KOPT-K1 (cell line): ENCODE measurements around the gene CD63.

Experiments used
- H3K27ac ChIP-seq: fragments of 200-600 bp; sonication (generic); 2 replicates; pipeline ENCODE4 v1.5.1; 2016; ENCODE audit warnings: antibody characterized with exemption, mild to moderate bottlenecking, low read depth, low read length; ENCODE audit not compliant: poor library complexity, severe bottlenecking
- H3K36me3 ChIP-seq: fragments of 200-600 bp; sonication (generic); 2 replicates; pipeline ENCODE4 v1.5.1; 2017; ENCODE audit warnings: antibody characterized with exemption, mild to moderate bottlenecking, low read length, moderate library complexity; ENCODE audit not compliant: insufficient read depth
- H3K9me3 ChIP-seq: fragments of 200-600 bp; sonication (generic); 2 replicates; pipeline ENCODE4 v1.5.1; 2017; ENCODE audit warnings: antibody characterized with exemption, low read length, mild to moderate bottlenecking; ENCODE audit not compliant: insufficient read depth, poor library complexity, severe bottlenecking

Gene CD63

DNA sequence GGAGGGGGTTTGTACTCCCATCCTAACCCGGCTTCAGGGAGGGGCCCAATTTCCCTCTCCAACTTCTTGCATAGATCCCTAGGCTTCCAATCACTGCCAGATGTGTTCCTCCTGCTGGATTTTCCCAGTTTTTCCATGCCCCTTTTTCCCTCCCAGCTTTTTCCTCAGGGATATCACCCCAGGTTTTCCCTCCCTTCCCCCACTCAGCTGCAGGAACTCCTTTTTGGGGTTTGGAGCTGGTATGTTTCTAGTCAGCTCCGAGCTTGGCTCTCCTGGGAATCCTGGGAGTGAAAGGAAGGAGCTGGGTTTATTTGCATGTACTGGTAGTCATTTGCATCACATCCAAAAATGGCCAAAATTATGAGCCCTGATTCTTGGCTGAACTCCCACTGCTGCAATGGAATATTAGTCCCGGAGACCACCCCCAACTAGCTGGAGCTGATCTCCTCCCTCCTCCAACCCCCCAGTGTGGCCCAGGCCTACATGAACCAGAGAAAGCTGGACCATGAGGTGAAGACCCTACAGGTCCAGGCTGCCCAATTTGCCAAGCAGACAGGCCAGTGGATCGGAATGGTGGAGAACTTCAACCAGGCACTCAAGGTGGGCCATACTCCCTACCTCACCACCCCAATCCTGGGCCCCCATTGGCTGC, 10.1 kb downstream of the CD63 start:
- Histone ChIP-seq H3K36me3 (peaks cover 50% of the 10 kb centered on the region; the same call in 1 of the 2 replicates), H3K27ac (no peak overlapping the region), H3K9me3 (no peaks in the 10 kb centered on the region)

DNA sequence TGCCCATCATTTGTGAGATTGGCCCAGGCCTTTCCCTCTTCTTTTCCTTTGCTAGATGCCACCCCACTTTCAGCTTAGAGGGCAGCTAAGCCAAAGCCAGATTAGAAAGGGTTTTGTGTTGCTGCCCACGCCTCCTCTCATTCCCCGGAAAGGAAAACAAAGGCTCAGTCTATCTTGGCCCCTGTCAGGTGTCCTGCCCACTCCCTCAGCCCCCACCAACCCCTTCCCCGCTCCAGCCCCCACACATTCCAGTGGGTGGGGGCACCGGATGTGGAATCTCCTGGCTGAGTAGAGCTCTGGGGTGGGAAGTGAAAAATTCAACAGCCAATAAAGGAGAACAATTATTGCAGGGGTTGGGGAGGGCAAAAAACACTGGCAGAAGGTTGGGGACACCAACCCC, 10.8 kb downstream of the CD63 start:
- no peak overlapping the region for H3K27ac ChIP-seq
- H3K36me3 ChIP-seq = peaks cover 45% of the 10 kb centered on the region; the same call in 1 of the 2 replicates
- no peaks in the 10 kb centered on the region for H3K9me3 ChIP-seq

DNA sequence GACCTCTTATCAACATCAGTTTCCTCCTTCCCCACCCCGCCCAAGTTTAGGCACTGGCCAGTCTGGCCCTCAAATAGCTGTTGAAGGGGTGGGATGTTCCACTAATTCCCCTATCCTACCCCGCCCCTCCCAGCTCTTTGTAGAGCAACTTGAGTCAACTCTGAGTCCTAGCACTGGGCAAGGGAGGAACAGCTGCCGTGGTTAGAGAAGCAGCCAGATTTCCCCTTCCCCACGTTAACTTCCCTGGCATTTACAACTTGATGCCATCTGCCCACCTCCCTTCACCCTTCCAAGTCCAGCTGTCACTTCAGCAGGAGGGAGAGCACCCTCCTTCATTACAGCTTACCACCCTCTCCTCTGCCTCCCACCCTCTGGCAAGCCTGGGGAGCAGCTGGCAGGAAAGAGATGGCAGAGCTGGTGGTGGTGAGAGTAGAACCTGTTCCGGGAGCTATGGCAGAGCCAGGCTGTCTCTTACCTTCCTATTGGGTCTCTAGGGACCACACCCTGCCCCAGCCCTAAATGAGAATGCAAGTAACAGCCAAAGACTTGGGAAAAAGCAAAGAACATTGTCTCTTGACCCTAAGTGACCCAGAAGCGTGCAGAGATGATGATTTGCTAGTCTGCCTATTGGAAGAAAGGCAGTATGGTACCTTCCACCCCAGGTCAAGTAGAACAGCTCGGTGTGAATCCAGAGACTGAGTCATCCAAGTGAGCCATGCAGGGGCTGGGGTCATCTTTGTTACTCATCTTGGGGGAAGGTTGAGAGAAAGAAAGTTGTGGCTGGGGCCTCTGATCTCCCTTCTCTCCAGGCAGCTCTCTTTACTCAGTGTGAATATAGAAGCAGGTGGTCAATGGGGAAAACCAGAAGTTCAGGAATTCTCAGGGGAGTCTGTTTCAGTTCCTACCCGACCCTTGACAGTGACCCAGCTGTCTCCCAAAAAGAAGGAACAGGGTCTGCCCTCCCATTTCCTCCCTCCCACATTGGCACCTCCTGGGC, 11.5 kb downstream of the CD63 start:
- H3K36me3 ChIP-seq = peaks cover 41% of the 10 kb centered on the region; the same call in 1 of the 2 replicates
- no peaks in the 10 kb centered on the region for H3K9me3 ChIP-seq
- H3K27ac ChIP-seq = peak overlapping the region; percentile 80

DNA sequence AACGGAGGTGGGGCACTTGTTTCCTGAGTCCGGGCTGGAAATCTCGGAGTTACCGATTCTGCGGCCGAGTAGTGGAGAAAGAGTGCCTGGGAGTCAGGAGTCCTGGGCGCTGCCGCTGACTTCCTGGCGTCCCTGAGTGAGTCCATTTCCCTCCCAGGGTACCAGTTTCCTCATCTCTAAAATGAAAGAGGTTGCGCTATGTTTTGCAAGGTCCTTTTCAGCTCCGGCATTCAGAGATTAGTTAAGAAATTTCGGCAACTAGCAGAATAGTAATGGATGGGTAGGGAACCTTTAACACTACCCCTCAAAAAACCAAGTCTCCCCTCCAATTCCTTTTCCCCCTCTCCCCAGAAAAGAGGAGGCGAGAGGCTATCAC, 12.2 kb downstream of the CD63 start:
- H3K27ac ChIP-seq = peak overlapping the region; percentile 80
- H3K36me3 ChIP-seq = peaks cover 35% of the 10 kb centered on the region; the same call in 1 of the 2 replicates
- no peaks in the 10 kb centered on the region for H3K9me3 ChIP-seq

DNA sequence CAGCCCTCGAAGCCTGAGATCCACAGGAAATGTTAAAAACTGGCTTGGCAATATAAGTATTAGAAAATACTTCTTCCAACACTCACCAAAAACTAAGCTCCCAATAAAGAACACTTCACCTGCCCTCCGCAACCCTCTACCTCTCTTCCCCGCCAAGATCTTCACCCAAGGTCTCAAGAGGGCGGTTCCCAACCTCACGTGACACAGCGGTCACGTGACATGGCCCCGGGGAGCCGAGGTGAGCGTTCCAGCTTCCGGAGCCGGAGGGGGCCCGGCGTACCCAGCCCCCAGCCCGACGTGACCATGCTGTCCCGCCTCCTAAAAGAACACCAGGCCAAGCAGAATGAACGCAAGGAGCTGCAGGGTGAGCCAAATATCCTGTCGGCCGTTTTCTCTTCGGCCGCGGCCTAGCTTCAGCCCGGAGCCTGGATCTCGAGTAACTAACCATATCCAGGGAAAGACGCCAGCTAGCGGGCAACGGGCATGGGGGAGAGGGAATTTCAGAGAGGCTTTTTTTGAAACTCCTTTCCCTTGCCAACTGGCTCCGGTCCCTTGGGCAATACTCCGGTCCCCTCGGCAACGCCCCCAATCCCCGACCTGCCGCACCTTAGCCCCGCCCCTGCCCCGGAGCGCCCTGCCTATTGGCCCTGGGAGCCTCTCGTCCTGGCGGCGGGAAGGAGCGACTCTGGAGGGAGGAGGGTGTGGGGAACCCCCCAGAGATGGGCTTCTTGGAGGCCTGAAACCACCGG, 12.8 kb downstream of the CD63 start, which contains the start of gene BLOC1S1:
TSS of gene BLOC1S1 (plus strand) at position 214 of the 749 bp plus-strand sequence. CDS start at position 220, 6 bp downstream.
- peaks cover 30% of the 10 kb centered on the region; the same call in 1 of the 2 replicates for H3K36me3 ChIP-seq
- peak within 1 kb of the TSS; percentile 80 for H3K27ac ChIP-seq
- no peaks in the 10 kb centered on the region for H3K9me3 ChIP-seq

DNA sequence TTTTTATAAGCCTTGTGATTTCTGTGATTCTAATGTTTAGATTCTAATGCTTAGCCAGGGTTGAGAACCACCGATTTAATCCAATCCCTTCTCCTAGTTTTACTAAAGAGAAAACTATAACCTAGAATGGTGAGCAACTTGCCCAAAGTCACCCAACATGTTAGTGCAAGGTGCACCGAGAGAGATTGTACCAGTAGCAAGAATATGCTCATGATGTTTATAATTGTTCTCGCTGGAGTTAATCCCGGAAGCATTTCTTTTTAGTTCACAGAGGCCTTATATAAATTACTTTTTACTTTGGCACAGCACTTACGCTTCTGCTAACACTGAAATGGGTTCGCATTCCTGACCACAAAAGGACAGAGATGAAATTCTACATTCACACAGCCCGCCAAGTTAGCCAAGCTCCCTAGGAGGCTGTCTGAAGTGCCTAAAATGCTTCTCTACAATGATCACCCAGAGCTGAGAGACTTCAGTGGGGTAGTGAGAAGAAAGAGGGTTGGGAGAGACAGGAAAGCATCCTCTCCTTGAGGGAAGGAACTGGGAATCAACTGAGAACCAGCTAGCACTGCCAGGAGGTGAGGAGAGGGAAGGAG, 13.5 kb downstream of the CD63 start:
- Histone ChIP-seq H3K9me3 (no peaks in the 10 kb centered on the region), H3K36me3 (peaks cover 22% of the 10 kb centered on the region; the same call in 1 of the 2 replicates), H3K27ac (peak overlapping the region; percentile 80)

DNA sequence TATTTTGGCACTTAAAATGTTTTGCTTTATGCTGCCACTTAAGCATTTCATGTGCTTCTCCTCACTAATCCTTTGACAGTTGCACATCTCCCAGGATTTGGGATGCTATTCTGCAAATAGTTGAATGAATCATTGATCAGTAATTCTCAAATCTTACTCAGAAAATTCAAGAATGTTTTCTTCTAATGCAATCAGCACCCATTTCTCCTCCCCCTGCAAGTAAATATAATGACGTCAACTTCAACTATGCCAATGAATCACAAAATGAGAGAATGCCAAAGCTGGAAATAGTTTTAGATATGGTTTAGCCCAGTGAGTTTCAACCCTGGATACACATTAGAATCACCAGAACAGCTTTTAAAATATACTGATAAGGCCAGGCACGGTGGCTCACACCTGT, 15.1 kb downstream of the CD63 start:
- no peaks in the 10 kb centered on the region for H3K9me3 ChIP-seq
- H3K27ac ChIP-seq = no peak overlapping the region
- peaks cover 7% of the 10 kb centered on the region; the same call in 1 of the 2 replicates for H3K36me3 ChIP-seq

DNA sequence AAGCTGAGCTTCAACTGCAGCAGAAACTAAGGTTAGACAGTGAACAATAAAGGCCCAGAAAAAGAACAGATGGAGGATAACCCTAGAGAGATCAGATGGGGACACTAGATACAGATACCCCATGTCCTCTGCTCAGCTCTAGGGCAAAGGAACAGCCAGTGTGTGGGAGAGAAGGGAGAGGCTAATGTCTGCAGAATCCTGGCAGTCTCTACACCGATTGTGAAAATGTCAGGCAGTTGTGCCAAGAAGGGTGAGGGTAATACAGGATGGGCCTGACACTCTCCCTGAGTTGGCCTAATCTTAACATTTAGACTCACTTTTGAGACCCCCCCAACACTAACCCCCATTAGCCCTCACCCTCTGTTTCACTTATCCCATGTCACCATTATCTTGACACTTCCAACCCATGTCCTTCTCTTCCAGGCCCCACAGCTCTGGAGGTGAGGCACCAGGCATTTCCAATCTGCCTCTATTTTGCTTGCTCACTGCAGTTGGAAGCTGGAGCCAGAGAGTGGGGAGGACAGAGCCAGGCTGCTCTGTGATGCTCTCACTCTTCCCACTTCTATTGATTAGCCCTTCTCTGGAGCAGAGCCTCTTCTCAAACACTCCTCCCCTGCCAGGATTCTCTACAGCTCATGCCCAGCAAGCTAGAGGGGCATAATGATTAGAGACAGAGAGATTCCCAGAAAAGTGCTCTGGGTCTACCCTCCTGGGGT, 16.0 kb downstream of the CD63 start:
- H3K27ac ChIP-seq = no peak overlapping the region
- no peaks in the 10 kb centered on the region for H3K36me3 ChIP-seq
- H3K9me3 ChIP-seq = no peaks in the 10 kb centered on the region

DNA sequence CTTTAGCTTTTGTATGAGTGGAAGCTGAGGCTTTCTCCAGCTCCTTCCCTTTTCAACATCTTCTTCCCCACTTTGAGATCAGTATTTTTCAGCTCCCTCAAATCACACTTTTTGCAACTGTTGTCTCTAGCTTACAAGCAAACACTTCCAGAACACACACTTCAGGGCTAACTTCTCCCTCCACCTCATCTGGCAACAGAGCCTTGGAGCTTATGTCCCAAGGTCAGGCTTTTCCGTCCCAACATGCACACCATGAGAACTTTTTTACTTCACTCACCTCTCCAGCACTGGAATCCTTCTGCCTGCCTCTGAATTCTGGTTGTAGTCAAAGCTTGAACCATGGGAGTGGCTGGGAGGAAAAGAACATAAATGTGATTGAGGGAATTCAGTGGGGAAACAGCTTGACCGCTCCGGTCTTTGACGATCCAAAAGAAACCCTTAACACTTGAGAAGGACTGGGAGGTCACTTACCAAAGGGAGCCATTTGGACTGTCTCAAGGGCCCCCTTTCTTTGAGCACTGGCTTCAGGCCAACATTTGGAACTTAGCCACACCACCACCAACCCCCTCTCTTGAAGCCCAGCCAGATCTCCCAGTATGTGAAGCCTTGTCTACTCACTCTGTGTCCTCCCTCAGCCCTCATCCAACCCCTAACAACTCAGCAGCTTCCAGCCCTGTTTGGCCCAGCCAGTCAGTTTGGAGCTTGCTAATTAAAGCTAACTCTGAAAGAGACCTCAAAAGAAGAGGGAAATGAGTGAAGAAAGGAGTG, 16.8 kb downstream of the CD63 start:
- H3K9me3 ChIP-seq = no peaks in the 10 kb centered on the region
- H3K27ac ChIP-seq = no peak overlapping the region
- H3K36me3 ChIP-seq = no peaks in the 10 kb centered on the region

DNA sequence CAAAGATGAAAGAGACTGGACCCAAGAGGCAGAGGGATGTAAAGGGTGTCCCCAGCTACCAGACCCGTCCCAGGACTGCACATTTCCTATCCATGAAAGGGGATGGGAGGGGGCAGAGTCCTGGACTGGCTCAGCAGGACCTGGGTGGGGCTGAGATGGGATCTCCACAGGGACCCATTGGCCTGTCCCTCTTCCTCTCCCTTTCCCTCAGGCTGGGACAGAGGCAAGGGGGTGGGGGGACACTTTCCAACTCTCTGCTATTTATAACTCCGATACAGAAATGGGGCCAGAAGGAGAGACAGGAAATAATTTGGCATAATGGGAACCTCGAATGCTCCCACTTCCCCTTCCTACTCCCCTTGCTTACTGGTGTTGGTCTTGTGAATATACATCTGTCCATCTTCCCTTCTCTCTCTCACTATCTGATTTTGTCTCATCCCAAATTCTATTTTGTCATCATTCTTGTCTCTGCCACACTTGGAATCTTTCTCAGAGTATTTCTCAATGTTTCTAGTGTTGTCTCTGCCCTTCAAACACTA, 20.0 kb downstream of the CD63 start:
- Histone ChIP-seq H3K27ac (no peak overlapping the region), H3K36me3 (no peaks in the 10 kb centered on the region), H3K9me3 (no peaks in the 10 kb centered on the region)

DNA sequence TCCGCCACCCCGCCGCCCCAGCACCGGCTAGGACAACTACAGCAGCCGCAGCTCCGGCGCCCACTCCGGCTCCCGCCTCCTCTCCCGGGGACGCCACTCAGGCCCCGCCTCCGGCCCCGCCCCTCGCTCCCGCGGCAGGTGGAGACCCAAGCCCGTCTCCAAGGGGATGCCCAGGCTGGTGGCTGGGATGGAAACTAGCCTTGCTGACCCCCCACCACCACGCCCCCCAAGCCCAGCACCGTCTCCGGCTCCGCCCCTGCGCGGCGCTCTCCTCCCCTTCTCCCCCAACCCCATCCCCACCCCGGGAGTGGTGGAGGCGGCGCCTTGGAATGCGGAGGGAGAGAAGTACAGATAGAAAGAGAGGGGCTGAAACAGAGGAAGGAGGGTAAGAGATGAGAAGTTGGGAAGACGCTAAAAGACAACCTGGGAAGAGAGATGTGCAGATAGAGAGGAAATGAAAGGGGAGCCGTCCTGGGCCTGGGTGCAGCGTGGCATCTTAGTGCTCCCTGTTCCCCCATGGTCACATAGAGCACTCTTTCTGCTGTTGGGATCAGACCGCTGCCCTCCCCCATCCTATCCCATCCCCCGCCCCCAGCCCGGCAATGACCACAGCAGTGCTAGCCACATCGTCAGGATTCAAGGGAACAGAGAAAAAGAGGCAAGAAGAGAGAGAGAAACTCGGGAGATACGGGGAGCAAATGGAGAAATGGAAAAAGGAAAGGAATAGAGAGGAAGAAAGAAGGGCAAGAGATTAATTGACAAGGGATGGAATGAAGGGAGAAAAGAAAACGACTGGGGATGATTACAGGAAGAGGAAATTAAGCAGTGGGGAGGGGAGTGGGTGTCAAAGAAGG, 20.7 kb downstream of the CD63 start, which contains the start of gene ITGA7:
TSS of gene ITGA7 (minus strand) at position 64 of the 854 bp plus-strand sequence. CDS start 222 bp downstream, outside the sequence.
- no peaks in the 10 kb centered on the region for H3K9me3 ChIP-seq
- H3K36me3 ChIP-seq = no peaks in the 10 kb centered on the region
- no peak within 1 kb of the TSS for H3K27ac ChIP-seq

DNA sequence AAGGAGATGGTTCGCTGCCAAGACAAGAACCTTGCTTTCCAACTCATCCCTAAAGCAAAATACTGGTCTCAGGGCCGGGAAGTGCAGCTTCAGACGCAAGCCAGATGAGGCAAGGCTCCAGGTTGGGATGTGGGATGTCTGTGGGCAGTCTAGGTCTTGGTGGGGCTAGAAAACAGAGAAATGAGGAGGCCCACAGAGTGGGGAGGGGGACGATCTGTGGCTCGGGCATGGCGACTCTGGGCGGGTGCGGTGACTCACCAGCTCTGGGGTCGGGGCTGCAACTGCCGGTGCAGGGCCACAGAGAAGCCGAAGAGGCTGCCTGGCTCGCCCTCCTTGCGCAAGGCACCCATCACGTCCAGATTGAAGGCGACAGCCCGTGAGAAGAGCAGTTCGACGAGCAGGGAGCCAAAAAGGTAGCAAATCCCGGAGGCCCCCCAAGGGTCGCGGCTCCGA, 21.6 kb downstream of the CD63 start:
- no peaks in the 10 kb centered on the region for H3K36me3 ChIP-seq
- H3K27ac ChIP-seq = no peak overlapping the region
- no peaks in the 10 kb centered on the region for H3K9me3 ChIP-seq
